ENCODE measurements around the gene LMBR1L.
"Not testable (repeated sequence)": the region's sequence is repeated elsewhere in the genome, so short reads cannot be mapped to it uniquely, and the experiment has no call there.

DNA sequence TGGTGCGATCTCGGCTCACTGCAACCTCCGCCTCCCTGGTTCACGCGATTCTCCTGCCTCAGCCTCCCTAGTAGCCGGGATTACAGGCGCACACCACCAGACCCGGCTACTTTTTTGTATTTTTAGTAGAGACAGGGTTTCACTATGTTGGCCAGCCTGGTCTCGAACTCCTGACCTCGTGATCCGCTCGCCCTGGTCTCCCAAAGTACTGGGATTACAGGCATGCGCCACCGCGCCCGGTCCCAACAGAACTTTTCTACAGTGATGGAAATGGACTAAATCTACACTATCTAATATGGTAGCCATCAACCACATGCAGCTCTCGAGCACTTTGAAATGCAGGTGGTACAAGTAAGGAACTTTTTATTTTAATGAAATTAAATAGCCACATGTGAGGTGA lies 48.7 kb downstream of the LMBR1L start:
- TF ChIP-seq, protein P1, sequence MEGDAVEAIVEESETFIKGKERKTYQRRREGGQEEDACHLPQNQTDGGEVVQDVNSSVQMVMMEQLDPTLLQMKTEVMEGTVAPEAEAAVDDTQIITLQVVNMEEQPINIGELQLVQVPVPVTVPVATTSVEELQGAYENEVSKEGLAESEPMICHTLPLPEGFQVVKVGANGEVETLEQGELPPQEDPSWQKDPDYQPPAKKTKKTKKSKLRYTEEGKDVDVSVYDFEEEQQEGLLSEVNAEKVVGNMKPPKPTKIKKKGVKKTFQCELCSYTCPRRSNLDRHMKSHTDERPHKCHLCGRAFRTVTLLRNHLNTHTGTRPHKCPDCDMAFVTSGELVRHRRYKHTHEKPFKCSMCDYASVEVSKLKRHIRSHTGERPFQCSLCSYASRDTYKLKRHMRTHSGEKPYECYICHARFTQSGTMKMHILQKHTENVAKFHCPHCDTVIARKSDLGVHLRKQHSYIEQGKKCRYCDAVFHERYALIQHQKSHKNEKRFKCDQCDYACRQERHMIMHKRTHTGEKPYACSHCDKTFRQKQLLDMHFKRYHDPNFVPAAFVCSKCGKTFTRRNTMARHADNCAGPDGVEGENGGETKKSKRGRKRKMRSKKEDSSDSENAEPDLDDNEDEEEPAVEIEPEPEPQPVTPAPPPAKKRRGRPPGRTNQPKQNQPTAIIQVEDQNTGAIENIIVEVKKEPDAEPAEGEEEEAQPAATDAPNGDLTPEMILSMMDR (IDR thresholded peaks at IDR 0.05), result not testable (repeated sequence)
- not testable (repeated sequence) for TF ChIP-seq POLR2A, POLR2AphosphoS5 (IDR thresholded peaks at IDR 0.05)
